Measurements from ENCODE around the gene COPB2.
A peak's percentile ranks its signal among the peaks of the same experiment; 100 is the strongest.

Gene COPB2

GRCh38 chr3:139326131-139326530 is 63.3 kb downstream of the COPB2 start:
- DNase-seq = no peak

GRCh38 chr3:139325551-139325950 is 63.9 kb downstream of the COPB2 start:
- DNase-seq = no peak

- no peak for DNase-seq
These were observed 65.0 kb downstream of the COPB2 start for GRCh38 chr3:139324456-139324855.

GRCh38 chr3:139323146-139323545 is 66.3 kb downstream of the COPB2 start:
- DNase-seq = no peak

- DNase-seq = no peak
These were observed 67.1 kb downstream of the COPB2 start for GRCh38 chr3:139322346-139322745.

GRCh38 chr3:139320551-139321309 is 68.7 kb downstream of the COPB2 start:
- no peak for DNase-seq

- DNase-seq = peak; percentile 50
These were observed 69.7 kb downstream of the COPB2 start for GRCh38 chr3:139319428-139320402.

- DNase-seq = no peak
These were observed 70.6 kb downstream of the COPB2 start for GRCh38 chr3:139318826-139319225.

GRCh38 chr3:139318431-139318816 is 71.0 kb downstream of the COPB2 start:
- no peak for DNase-seq

GRCh38 chr3:139317660-139318430 is 71.6 kb downstream of the COPB2 start:
- no peak for DNase-seq

GRCh38 chr3:139317215-139317614 is 72.2 kb downstream of the COPB2 start:
- DNase-seq = no peak

- no peak for DNase-seq
These were observed 75.5 kb downstream of the COPB2 start for GRCh38 chr3:139313921-139314320.

- peak; percentile 27 for DNase-seq
These were observed 76.5 kb downstream of the COPB2 start for GRCh38 chr3:139312959-139313358.

- no peak for DNase-seq
These were observed 77.0 kb downstream of the COPB2 start for GRCh38 chr3:139312416-139312815.

GRCh38 chr3:139311557-139311956 is 77.9 kb downstream of the COPB2 start:
- no peak for DNase-seq

- no peak for DNase-seq
These were observed 78.9 kb downstream of the COPB2 start for GRCh38 chr3:139310474-139310933.

GRCh38 chr3:139309880-139310279 is 79.6 kb downstream of the COPB2 start:
- DNase-seq = no peak

GRCh38 chr3:139309061-139309591 is 80.3 kb downstream of the COPB2 start:
- DNase-seq = no peak

GRCh38 chr3:139308560-139308959 is 80.9 kb downstream of the COPB2 start:
- DNase-seq = no peak

- DNase-seq = no peak
These were observed 81.6 kb downstream of the COPB2 start for GRCh38 chr3:139307601-139308555.
